ENCODE results near the gene DENND5B. TPM values are rescaled to one million over a fixed set of nuclear protein-coding genes. Genes with fewer than 3 reads are reported as not detected.

DENND5B gene
- total and polyA plus RNA-seq, 2 of the 4 experiments (the other 2 are of a cell fraction) = 5.5 to 13.4 TPM

GRCh38 chr12:31589904-31590641, 863 bp downstream of the DENND5B start:
- Histone ChIP-seq H3K23ac (ENCODE audit: low read depth, low read length) (peak overlapping the region; percentile 32), H3K27me3 (ENCODE audit: control insufficient read depth, insufficient read depth, low read length) (no peaks in the 10 kb centered on the region), H3K9ac (ENCODE audit: low read depth, low read length) (peak overlapping the region; percentile 75), H3K4me1 (ENCODE audit: control insufficient read depth, insufficient read depth, low read length) (peaks cover 7% of the 10 kb centered on the region), H2BK120ac (ENCODE audit: low read depth, low read length) (peak overlapping the region; percentile 64), H3K14ac (replicated peaks; ENCODE audit: low read depth, low read length) (peak overlapping the region; percentile 84), H2BK20ac (ENCODE audit: low read depth, low read length) (no peak overlapping the region), H3K4me3 (ENCODE audit: insufficient read depth, low read depth, low read length) (peak overlapping the region; percentile 73), H3K9me3 (ENCODE audit: control insufficient read depth, insufficient read depth, low read length) (no peaks in the 10 kb centered on the region), H2BK15ac (ENCODE audit: low read depth, low read length) (no peak overlapping the region), H2AK5ac (ENCODE audit: low read depth, low read length) (no peak overlapping the region), H3K18ac (ENCODE audit: low read depth, low read length) (peak overlapping the region; percentile 63), H4K5ac (ENCODE audit: low read depth, low read length) (0 out of 2 replicates have a peak overlapping the region, but pooled peaks have one; percentile 57), H4K20me1 (ENCODE audit: insufficient read depth, low read length) (peaks cover 4% of the 10 kb centered on the region), H3K36me3 (ENCODE audit: control insufficient read depth, insufficient read depth, low read length) (no peaks in the 10 kb centered on the region), H3K79me1 (ENCODE audit: low read depth in 1 of 2, low read length in 2 of 2) (peaks cover 10 to 41% of the 10 kb centered on the region in 2 experiments), H3K9me1 (ENCODE audit: insufficient read depth, low read length) (0 out of 2 replicates have a peak, but pooled peaks cover 3% of the 10 kb centered on the region), H2BK5ac (ENCODE audit: low read depth, low read length, poor library complexity, severe bottlenecking) (peak overlapping the region; percentile 72), H4K91ac (ENCODE audit: insufficient read depth, low read depth, low read length) (peak overlapping the region; percentile 50), H4K8ac (ENCODE audit: low read depth in 2 of 2, low read length in 2 of 2) (peak overlapping the region; percentile 55 to 66; a peak in 2 of 4 replicates), H3K56ac (ENCODE audit: extremely low read depth, insufficient read depth, low read length) (peak overlapping the region; percentile 63; the same call in 1 of the 2 replicates), H3K4ac (ENCODE audit: low read depth, low read length) (peak overlapping the region; percentile 55), H3K4me2 (ENCODE audit: low read depth, low read length) (peak overlapping the region; percentile 74), H2AFZ (replicated peaks; ENCODE audit: low read length, poor library complexity) (peak overlapping the region; percentile 90), H3K27ac (ENCODE audit: insufficient read depth, low read length) (peak overlapping the region; percentile 79), H2AK9ac (replicated peaks; ENCODE audit: low read depth, low read length, poor library complexity) (peak overlapping the region; percentile 74)
- ATAC-seq (ENCODE audit: low read depth) = peak; percentile 54
- no TSS peak for BruUV-seq (replicated peaks)
- intact Hi-C loops (cut with micrococcal nuclease) = loop anchor here (1.0 to 5.0 kb wide), 3 partner anchors 47 to 187 kb away; no protein-coding TSS in a partner anchor
- POLR2A ChIA-PET (ENCODE audit: unreplicated experiment) = no interaction called here
- WGBS, 2 experiments (ENCODE audit: extremely low coverage in 2 of 2, insufficient read length in 1 of 2) = 1% methylated on average over 52 of the region's 85 CpGs; no CpG with 5 or more reads in 1 of the 2 experiments
- CTCF ChIA-PET = interaction anchor here (1.1 to 1.5 kb wide), 2 partner anchors 71 to 187 kb away, joined by 3 read pairs; no protein-coding TSS in a partner anchor
- peak; percentile 58 for DNase-seq
- in situ Hi-C loops (cut with MboI; ENCODE audit: low sequenced_read_pairs) = loop anchor here (10.0 to 25.0 kb wide), 2 partner anchors 55 to 153 kb away; no protein-coding TSS in a partner anchor
- dilution Hi-C loops (cut with HindIII; ENCODE audit: low sequenced_read_pairs, unreplicated experiment) = no loop called here
- TF ChIP-seq RCOR1 (IDR thresholded peaks at IDR 0.05; ENCODE audit: insufficient replicate concordance, low read length) (no peak), MXI1 (IDR thresholded peaks at IDR 0.05; ENCODE audit: borderline replicate concordance, low read depth, low read length) (peak; percentile 14; the same call in 1 of the 2 replicates), MAZ (IDR thresholded peaks at IDR 0.05; ENCODE audit: borderline replicate concordance, low read depth, low read length) (no peak; the same call in 1 of the 2 replicates), CTCF (conservative IDR thresholded peaks at IDR 0.05; ENCODE audit: low read depth, low read length) (no peak), ELK1 (IDR thresholded peaks at IDR 0.05; ENCODE audit: borderline replicate concordance, low read depth, low read length) (no peak), USF2 (IDR thresholded peaks at IDR 0.05; ENCODE audit: low read depth, low read length) (peak; percentile 93), RFX5 (IDR thresholded peaks at IDR 0.05; ENCODE audit: low read depth, low read length) (no peak), POLR2A (IDR thresholded peaks at IDR 0.05; ENCODE audit: low read depth, low read length) (peak; percentile 63; the same call in 1 of the 2 replicates), MAFK (IDR thresholded peaks at IDR 0.05; ENCODE audit: low read depth, low read length) (no peak), CEBPB (IDR thresholded peaks at IDR 0.05; ENCODE audit: low read depth, low read length) (no peak), CHD1 (IDR thresholded peaks at IDR 0.05; ENCODE audit: low read depth, low read length) (no peak), NFE2L2 (IDR thresholded peaks at IDR 0.05; ENCODE audit: low read depth, low read length) (no peak), FOS (IDR thresholded peaks at IDR 0.05; ENCODE audit: low read depth, low read length) (peak; percentile 65), RAD21 (IDR thresholded peaks at IDR 0.05; ENCODE audit: low read length) (no peak)

Data from IMR-90 (cell line).